HepG2 (cell line): ENCODE results near the gene TMEM258. TPM values are rescaled to one million over a fixed set of nuclear protein-coding genes. Genes with fewer than 3 reads are reported as not detected.

ENCODE experiments used
- CBX5 ChIP-seq: sonication (generic); formaldehyde crosslinking; IDR thresholded peaks from 2 replicates; pipeline ENCODE4 v1.4.0; 2020; ENCODE audit warnings: missing genetic modification reagents, borderline replicate concordance
- DRAP1 ChIP-seq: IDR thresholded peaks from 2 replicates; pipeline ENCODE4 v1.6.1; 2016; ENCODE audit warnings: missing genetic modification reagents, missing compliant biosample characterization
- FOXA3 ChIP-seq: IDR thresholded peaks from 2 replicates; pipeline ENCODE4 v1.6.1; 2016; ENCODE audit warnings: missing genetic modification reagents, missing compliant biosample characterization
- FOXK2 ChIP-seq: fragments of 450-650 bp; IDR thresholded peaks from 2 replicates; pipeline ENCODE4 v1.6.1; 2016
- JDP2 ChIP-seq: sonication (generic); formaldehyde crosslinking; IDR thresholded peaks from 2 replicates; pipeline ENCODE4 v1.8.1; 2022; ENCODE audit warnings: missing genetic modification reagents, borderline replicate concordance
- KLF6 ChIP-seq: IDR thresholded peaks from 2 replicates; pipeline ENCODE4 v1.8.0; 2016; ENCODE audit warnings: missing biosample characterization, missing genetic modification reagents
- NCOA1 ChIP-seq: sonication (generic); formaldehyde crosslinking; IDR thresholded peaks from 2 replicates; pipeline ENCODE4 v1.9.0; 2021; ENCODE audit warnings: missing genetic modification reagents
- NFIC ChIP-seq: IDR thresholded peaks from 2 replicates; pipeline ENCODE4 v1.6.1; 2012; ENCODE audit warnings: mild to moderate bottlenecking, low read length, inconsistent platforms
- POLR2G ChIP-seq: fragments of 200-400 bp; formaldehyde crosslinking; IDR thresholded peaks from 2 replicates; pipeline ENCODE4 v1.6.1; 2018; ENCODE audit warnings: mild to moderate bottlenecking, low read depth, low read length, moderate library complexity
- RERE ChIP-seq: IDR thresholded peaks from 2 replicates; pipeline ENCODE4 v1.6.1; 2016; ENCODE audit warnings: low read depth, missing genetic modification reagents, missing compliant biosample characterization
- RNF2 ChIP-seq: fragments of 450-650 bp; conservative IDR thresholded peaks from 2 replicates; pipeline ENCODE4 v1.6.1; 2016; ENCODE audit warnings: low read depth
- SP5 ChIP-seq: IDR thresholded peaks from 2 replicates; pipeline ENCODE4 v1.6.1; 2016; ENCODE audit warnings: low read depth, borderline replicate concordance
- ZNF143 ChIP-seq: sonication (generic); formaldehyde crosslinking; IDR thresholded peaks from 2 replicates; pipeline ENCODE4 v1.4.0; 2020; ENCODE audit warnings: missing genetic modification reagents
- ZNF710 ChIP-seq: sonication (generic); formaldehyde crosslinking; IDR thresholded peaks from 2 replicates; pipeline ENCODE4 v1.5.0; 2020; ENCODE audit warnings: mild to moderate bottlenecking, missing genetic modification reagents, borderline replicate concordance
- ZNF768 ChIP-seq: sonication (generic); formaldehyde crosslinking; IDR thresholded peaks from 2 replicates; pipeline ENCODE4 v1.4.0; 2020; ENCODE audit warnings: missing genetic modification reagents
- polyA plus RNA-seq, 8 experiments: library from polyadenylated mRNA; depleted of rRNA in 3 of 8; stranded (reverse) in 7 of 8; unstranded in 1 of 8; fragments of >200 nt; fragmentation: Illumina TruSeq in 4 of 8; extraction: Trizol in 4 of 8; gene quantifications; 2 replicates each; pipeline versions ENCODE4 v1.2.1 to v1.2.3, GENCODE V29; 2011 to 2016; ENCODE audit warnings: low read depth in 4 of 8, missing spikeins in 1 of 8, mixed read lengths in 1 of 8; ENCODE audit not compliant: insufficient read depth in 1 of 8
- total RNA-seq, 5 experiments: library from RNA; depleted of rRNA; stranded (reverse); fragments of >200 nt; fragmentation: Illumina TruSeq; extraction: Trizol; gene quantifications; 2 replicates each; pipeline ENCODE4 v1.2.3, GENCODE V29; 2016; ENCODE audit warnings: low read depth in 1 of 5
- TF ChIP-seq, protein P1 (sequence below): IDR thresholded peaks from 2 replicates; pipeline ENCODE4 v1.6.1; 2016
- TF ChIP-seq, protein P2 (sequence below): sonication (generic); formaldehyde crosslinking; IDR thresholded peaks from 2 replicates; pipeline ENCODE4 v1.4.0; 2020; ENCODE audit warnings: missing genetic modification reagents, borderline replicate concordance
- TF ChIP-seq, protein P3 (sequence below): sonication (generic); formaldehyde crosslinking; IDR thresholded peaks from 2 replicates; pipeline ENCODE4 v1.8.0; 2023; ENCODE audit warnings: mild to moderate bottlenecking, missing genetic modification reagents

The TMEM258 gene
- total and polyA plus RNA-seq, 2 of the 13 experiments (the other 11 are each of a cell fraction or from before 2014, with no cell fraction given): 175 to 424 TPM

DNA sequence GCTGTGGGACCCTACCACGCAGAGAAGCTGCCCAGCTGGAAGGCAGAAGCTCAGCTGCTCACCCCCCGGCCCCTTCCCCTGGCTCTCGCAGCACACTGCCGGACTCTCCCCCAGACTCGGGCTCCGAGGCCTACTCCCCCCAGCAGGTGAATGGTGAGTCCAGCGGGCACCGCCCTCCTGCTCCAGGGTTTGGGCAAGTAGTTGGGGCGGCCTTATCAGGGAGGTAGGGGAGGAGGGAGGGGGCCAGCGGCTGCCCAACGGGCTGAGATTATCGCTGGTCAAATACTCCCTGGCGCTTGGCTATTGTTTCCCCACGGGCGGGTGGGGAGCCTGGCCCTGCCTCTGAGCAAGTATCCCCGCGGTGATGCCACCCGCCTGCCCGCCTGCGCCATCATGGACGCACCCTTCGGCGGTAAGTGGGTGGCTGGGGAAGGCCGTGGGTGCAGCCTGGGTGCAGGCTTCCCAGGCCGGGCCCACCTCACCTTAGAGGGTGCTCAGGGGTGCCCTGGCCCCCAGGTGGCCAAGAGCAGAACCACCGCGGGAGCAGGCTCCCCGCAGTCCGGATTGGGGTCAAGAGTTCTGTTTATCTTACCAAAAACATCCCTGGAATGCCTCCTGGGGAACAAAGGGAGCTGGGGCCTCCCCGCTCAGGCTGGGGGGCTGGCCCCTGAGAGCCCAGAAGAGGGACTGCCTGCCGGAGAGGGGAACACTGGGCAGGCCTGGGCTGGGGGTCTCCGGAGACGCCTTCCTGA is 23.1 kb downstream of the TMEM258 start (continued):
- peak; percentile 32; the same call in 1 of the 2 replicates for TF ChIP-seq ZNF710 (CRISPR knock-in tag)
- TF ChIP-seq, protein P1, sequence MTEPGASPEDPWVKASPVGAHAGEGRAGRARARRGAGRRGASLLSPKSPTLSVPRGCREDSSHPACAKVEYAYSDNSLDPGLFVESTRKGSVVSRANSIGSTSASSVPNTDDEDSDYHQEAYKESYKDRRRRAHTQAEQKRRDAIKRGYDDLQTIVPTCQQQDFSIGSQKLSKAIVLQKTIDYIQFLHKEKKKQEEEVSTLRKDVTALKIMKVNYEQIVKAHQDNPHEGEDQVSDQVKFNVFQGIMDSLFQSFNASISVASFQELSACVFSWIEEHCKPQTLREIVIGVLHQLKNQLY (CRISPR knock-in tag): peak; percentile 18; the same call in 1 of the 2 replicates
- no peak for TF ChIP-seq KLF6
- peak; percentile 29; the same call in 1 of the 2 replicates for TF ChIP-seq DRAP1 (CRISPR knock-in tag)
- no peak for TF ChIP-seq FOXK2
- no peak for TF ChIP-seq NCOA1 (CRISPR knock-in tag)
- no peak for TF ChIP-seq NFIC
- TF ChIP-seq, protein P2, sequence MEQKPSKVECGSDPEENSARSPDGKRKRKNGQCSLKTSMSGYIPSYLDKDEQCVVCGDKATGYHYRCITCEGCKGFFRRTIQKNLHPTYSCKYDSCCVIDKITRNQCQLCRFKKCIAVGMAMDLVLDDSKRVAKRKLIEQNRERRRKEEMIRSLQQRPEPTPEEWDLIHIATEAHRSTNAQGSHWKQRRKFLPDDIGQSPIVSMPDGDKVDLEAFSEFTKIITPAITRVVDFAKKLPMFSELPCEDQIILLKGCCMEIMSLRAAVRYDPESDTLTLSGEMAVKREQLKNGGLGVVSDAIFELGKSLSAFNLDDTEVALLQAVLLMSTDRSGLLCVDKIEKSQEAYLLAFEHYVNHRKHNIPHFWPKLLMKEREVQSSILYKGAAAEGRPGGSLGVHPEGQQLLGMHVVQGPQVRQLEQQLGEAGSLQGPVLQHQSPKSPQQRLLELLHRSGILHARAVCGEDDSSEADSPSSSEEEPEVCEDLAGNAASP (CRISPR knock-in tag): peak; percentile 81; the same call in 1 of the 2 replicates
- TF ChIP-seq JDP2 (CRISPR knock-in tag): no peak
- TF ChIP-seq FOXA3 (CRISPR knock-in tag): peak; percentile 74
- peak; percentile 70; the same call in 1 of the 2 replicates for TF ChIP-seq RERE (CRISPR knock-in tag)
- TF ChIP-seq SP5 (CRISPR knock-in tag): peak; percentile 34; the same call in 1 of the 2 replicates
- peak; percentile 47; the same call in 1 of the 2 replicates for TF ChIP-seq ZNF143
- peak; percentile 48; the same call in 1 of the 2 replicates for TF ChIP-seq CBX5 (CRISPR knock-in tag)
- TF ChIP-seq, protein P3, sequence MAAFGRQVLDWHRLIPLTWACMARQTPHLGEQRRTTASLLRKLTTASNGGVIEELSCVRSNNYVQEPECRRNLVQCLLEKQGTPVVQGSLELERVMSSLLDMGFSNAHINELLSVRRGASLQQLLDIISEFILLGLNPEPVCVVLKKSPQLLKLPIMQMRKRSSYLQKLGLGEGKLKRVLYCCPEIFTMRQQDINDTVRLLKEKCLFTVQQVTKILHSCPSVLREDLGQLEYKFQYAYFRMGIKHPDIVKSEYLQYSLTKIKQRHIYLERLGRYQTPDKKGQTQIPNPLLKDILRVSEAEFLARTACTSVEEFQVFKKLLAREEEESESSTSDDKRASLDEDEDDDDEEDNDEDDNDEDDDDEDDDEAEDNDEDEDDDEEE (CRISPR knock-in tag): 0 out of 2 replicates have a peak, but pooled peaks have one; percentile 62
- peak; percentile 36; the same call in 1 of the 2 replicates for TF ChIP-seq ZNF768 (CRISPR knock-in tag)
- TF ChIP-seq POLR2G: peak; percentile 43; the same call in 1 of the 2 replicates
- TF ChIP-seq RNF2: no peak
